A673 (cell line): ENCODE results near the gene GIMD1.

Experiments used
- EZH2 ChIP-seq: fragments of 200-600 bp; sonication (generic); IDR thresholded peaks from 2 replicates; pipeline ENCODE4 v1.6.1; 2017; ENCODE audit warnings: borderline replicate concordance, low read depth, mild to moderate bottlenecking, mixed read lengths, antibody characterized with exemption, low read length; ENCODE audit not compliant: poor library complexity, severe bottlenecking
- TF ChIP-seq, protein P1 (sequence below): fragments of 300-800, 200-600 bp; sonication (generic); conservative IDR thresholded peaks from 2 replicates; pipeline ENCODE4 v1.5.1; 2017; ENCODE audit warnings: low read depth, mild to moderate bottlenecking, antibody characterized with exemption, low read length, moderate library complexity, mixed read lengths

DNA sequence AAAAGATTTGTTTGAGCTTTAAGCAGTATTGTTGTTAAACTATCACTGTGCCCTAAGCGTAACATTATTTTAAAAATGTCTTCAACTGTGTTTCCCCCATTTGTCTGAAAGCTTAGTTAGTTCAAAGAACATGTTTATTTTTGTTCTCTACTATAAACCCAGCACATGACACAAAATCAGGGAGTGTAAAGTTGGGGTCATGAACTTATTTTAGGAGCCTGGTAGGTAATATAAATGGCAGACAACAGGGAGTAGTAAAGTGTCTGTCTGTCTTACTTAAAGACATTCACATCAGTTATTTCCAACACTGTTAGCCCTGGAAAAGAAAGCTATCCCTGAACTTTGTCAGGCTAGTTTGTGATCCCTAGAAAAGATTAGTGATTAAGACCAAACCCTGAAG lies 48.3 kb downstream of the GIMD1 start:
- TF ChIP-seq, protein P1, sequence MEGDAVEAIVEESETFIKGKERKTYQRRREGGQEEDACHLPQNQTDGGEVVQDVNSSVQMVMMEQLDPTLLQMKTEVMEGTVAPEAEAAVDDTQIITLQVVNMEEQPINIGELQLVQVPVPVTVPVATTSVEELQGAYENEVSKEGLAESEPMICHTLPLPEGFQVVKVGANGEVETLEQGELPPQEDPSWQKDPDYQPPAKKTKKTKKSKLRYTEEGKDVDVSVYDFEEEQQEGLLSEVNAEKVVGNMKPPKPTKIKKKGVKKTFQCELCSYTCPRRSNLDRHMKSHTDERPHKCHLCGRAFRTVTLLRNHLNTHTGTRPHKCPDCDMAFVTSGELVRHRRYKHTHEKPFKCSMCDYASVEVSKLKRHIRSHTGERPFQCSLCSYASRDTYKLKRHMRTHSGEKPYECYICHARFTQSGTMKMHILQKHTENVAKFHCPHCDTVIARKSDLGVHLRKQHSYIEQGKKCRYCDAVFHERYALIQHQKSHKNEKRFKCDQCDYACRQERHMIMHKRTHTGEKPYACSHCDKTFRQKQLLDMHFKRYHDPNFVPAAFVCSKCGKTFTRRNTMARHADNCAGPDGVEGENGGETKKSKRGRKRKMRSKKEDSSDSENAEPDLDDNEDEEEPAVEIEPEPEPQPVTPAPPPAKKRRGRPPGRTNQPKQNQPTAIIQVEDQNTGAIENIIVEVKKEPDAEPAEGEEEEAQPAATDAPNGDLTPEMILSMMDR: no peak
- TF ChIP-seq EZH2: no peak
